ENCODE results near the gene KCNMB2. TPM values are rescaled to one million over a fixed set of nuclear protein-coding genes. Genes with fewer than 3 reads are reported as not detected.

Gene KCNMB2
- total and polyA plus RNA-seq, 2 donors (not counting 1 experiment from before 2014, with no cell fraction given): 0.17 TPM; not detected in 1

DNA sequence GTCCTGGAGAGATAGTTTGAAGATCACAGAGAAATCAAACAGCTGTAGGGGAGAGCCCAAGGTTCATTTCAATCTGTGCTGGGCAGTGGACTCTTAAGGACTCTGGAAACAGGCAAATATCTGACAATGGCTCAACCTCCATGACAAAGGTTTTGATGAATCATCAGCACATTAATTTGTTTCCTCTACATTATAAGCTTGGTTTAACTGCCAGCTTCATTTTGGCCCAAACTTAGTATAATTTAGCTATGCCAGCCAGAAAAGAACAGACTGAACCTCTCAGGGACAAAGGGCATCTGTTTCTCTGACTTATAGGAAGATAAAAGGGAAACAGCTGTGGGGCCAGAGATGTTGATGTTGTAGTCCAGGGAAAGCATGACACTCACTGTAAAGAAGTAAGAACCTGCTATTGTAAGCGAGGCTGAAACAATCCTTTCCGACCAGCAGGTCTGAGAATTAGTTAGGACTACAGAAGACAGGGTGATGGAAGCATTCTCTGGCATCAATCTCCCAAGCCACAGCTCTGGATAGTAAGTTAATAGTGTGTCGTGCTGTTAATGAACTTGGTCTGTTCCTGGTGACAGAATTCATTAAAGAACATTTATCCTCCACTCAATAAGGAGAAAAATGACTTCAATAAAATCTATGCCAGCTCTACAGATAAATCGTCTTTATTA, 110.1 kb downstream of the KCNMB2 start:
- Histone ChIP-seq H4K20me1 (ENCODE audit: control insufficient read depth, extremely low read depth, insufficient read depth, low read length) (no peaks in the 10 kb centered on the region), H3K4me3 (replicated peaks in 1 of 4; ENCODE audit: control extremely low read depth in 1 of 4, insufficient read depth in 1 of 4, low read depth in 3 of 4, low read length in 4 of 4) (no peak overlapping the region), H3K36me3 (ENCODE audit: control insufficient read depth, insufficient read depth, low read length) (no peaks in the 10 kb centered on the region), H3K27ac (ENCODE audit: insufficient read depth, low read length) (no peak overlapping the region), H3K4me1 (ENCODE audit: control insufficient read depth, extremely low read depth, insufficient read depth, low read length) (no peaks in the 10 kb centered on the region), H3K9me3 (ENCODE audit: control insufficient read depth, insufficient read depth, low read depth, low read length) (no peaks in the 10 kb centered on the region), H3K27me3 (ENCODE audit: control insufficient read depth, insufficient read depth, low read length) (no peaks in the 10 kb centered on the region), H3K4me2 (ENCODE audit: extremely low read depth, insufficient read depth, low read length) (no peak overlapping the region), H3K9ac (ENCODE audit: insufficient read depth, low read length) (no peak overlapping the region), H3K79me2 (ENCODE audit: control insufficient read depth, insufficient read depth, low read length) (no peaks in the 10 kb centered on the region), H2AFZ (ENCODE audit: low read length) (no peak overlapping the region)
- DNase-seq (ENCODE audit: low read depth in 2 of 2): no peak
- no peak for TF ChIP-seq EZH2 (IDR thresholded peaks at IDR 0.05; ENCODE audit: low read length, missing control alignments)
- no peak for TF ChIP-seq CTCF (conservative IDR thresholded peaks at IDR 0.05 in 1 of 2, IDR thresholded peaks at IDR 0.05 in 1 of 2; ENCODE audit: low read depth in 1 of 2, low read length in 2 of 2)

DNA sequence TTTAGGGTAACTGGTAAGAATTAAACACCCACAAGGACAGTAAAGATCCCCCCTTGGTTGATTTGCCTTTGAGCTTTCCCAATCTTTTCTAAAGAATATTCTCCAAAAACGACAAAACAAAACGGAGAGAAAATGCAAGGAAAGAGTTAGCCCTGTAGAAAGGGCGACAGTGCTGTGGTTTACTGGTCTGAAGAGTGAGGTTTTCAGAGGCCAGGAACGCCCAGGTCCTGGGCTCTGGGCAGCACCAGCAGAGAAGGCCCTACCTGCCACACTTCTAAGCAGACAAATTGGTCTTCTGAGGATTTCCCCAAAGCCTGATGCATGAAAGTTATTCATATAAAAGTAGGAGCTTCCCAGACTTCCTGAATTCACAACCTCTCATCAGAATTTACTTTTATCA, 119.3 kb downstream of the KCNMB2 start:
- no peak for DNase-seq (ENCODE audit: low read depth in 2 of 2)
- TF ChIP-seq EZH2 (IDR thresholded peaks at IDR 0.05; ENCODE audit: low read length, missing control alignments) (no peak), CTCF (conservative IDR thresholded peaks at IDR 0.05 in 1 of 2, IDR thresholded peaks at IDR 0.05 in 1 of 2; ENCODE audit: low read depth in 1 of 2, low read length in 2 of 2) (no peak)
- Histone ChIP-seq H3K4me3 (replicated peaks in 1 of 4; ENCODE audit: control extremely low read depth in 1 of 4, insufficient read depth in 1 of 4, low read depth in 3 of 4, low read length in 4 of 4) (no peak overlapping the region), H3K79me2 (ENCODE audit: control insufficient read depth, insufficient read depth, low read length) (no peaks in the 10 kb centered on the region), H3K27me3 (ENCODE audit: control insufficient read depth, insufficient read depth, low read length) (no peaks in the 10 kb centered on the region), H3K9me3 (ENCODE audit: control insufficient read depth, insufficient read depth, low read depth, low read length) (no peaks in the 10 kb centered on the region), H2AFZ (ENCODE audit: low read length) (no peak overlapping the region), H3K4me1 (ENCODE audit: control insufficient read depth, extremely low read depth, insufficient read depth, low read length) (no peaks in the 10 kb centered on the region), H4K20me1 (ENCODE audit: control insufficient read depth, extremely low read depth, insufficient read depth, low read length) (no peaks in the 10 kb centered on the region), H3K36me3 (ENCODE audit: control insufficient read depth, insufficient read depth, low read length) (no peaks in the 10 kb centered on the region), H3K9ac (ENCODE audit: insufficient read depth, low read length) (no peak overlapping the region), H3K4me2 (ENCODE audit: extremely low read depth, insufficient read depth, low read length) (no peak overlapping the region), H3K27ac (ENCODE audit: insufficient read depth, low read length) (no peak overlapping the region)

DNA sequence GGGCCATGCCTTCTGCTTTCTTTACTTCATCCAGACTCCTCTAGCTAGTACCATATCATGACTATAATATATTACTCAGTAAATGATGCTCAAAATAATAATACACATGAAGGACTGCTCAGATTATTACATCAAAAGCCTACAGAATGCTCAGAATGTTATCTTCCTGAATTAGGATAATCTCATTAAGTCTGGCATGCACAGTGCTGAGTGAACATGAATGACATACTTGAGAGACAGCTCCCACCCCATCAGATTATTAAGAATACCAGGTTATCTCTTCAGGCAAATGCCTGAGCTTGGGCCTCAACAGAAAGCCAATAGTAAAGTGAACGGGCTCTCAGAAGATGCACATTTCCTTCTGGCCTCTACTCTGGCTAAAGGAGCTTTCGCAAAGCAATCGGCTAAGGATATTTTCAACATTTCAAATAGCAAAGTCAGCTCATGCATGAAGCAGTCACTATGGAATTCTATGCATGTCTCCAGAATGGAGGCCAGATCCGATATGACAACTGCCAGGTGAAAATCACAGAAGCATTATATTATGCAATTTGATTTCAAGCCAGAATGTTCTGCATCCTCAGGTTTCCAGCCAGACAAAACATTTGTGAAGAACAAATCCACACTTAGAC, 122.6 kb downstream of the KCNMB2 start:
- H3K27ac ChIP-seq (ENCODE audit: insufficient read depth, low read length): no peak overlapping the region
- H3K9ac ChIP-seq (ENCODE audit: insufficient read depth, low read length): no peak overlapping the region
- no peaks in the 10 kb centered on the region for H3K4me1 ChIP-seq (ENCODE audit: control insufficient read depth, extremely low read depth, insufficient read depth, low read length)
- no peak overlapping the region for H3K4me2 ChIP-seq (ENCODE audit: extremely low read depth, insufficient read depth, low read length)
- no peaks in the 10 kb centered on the region for H3K79me2 ChIP-seq (ENCODE audit: control insufficient read depth, insufficient read depth, low read length)
- no peaks in the 10 kb centered on the region for H4K20me1 ChIP-seq (ENCODE audit: control insufficient read depth, extremely low read depth, insufficient read depth, low read length)
- no peaks in the 10 kb centered on the region for H3K9me3 ChIP-seq (ENCODE audit: control insufficient read depth, insufficient read depth, low read depth, low read length)
- H3K36me3 ChIP-seq (ENCODE audit: control insufficient read depth, insufficient read depth, low read length): no peaks in the 10 kb centered on the region
- DNase-seq (ENCODE audit: low read depth in 2 of 2): no peak
- H2AFZ ChIP-seq (ENCODE audit: low read length): no peak overlapping the region
- H3K4me3 ChIP-seq (replicated peaks in 1 of 4; ENCODE audit: control extremely low read depth in 1 of 4, insufficient read depth in 1 of 4, low read depth in 3 of 4, low read length in 4 of 4): no peak overlapping the region
- TF ChIP-seq EZH2 (IDR thresholded peaks at IDR 0.05; ENCODE audit: low read length, missing control alignments) (no peak), CTCF (conservative IDR thresholded peaks at IDR 0.05 in 1 of 2, IDR thresholded peaks at IDR 0.05 in 1 of 2; ENCODE audit: low read depth in 1 of 2, low read length in 2 of 2) (no peak)
- H3K27me3 ChIP-seq (ENCODE audit: control insufficient read depth, insufficient read depth, low read length): no peaks in the 10 kb centered on the region

All from fibroblast of lung (primary cell).